ENCODE results near the gene CLCN7.

DNA sequence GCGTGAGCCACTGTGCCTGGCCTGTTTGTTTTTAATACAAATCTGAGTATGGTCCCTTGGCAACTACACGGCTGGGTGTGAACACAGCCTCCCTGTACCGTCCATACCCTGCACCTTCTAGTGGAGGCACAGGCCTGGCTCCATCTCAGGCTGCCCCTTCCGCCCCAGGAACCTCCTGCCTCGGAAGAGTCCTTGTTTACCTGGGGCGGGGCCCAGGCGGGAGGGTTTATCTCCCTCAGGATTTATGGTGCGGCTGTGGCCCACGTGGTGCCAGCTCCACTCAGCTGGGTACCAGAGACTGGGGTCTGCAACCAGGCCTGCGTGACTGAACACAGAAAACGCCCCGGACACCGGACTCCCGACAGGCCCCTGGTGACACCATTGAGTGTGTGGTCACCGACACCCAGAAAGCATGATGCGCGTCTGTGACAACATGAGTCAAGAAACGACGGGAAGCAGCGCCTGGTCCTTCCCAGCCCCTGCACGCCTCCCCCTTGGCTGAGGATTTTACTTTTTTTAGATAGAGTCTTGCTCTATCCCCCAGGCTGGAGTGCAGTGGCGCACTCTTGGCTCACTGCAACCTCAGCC lies 79.3 kb downstream of the CLCN7 start:
- TF ChIP-seq HIC2 (CRISPR knock-in tag; IDR thresholded peaks at IDR 0.05; ENCODE audit: low read depth) (no peak), SMARCC2 (IDR thresholded peaks at IDR 0.05) (no peak), CTCF (CRISPR knock-in tag; IDR thresholded peaks at IDR 0.05) (no peak), GABPA (IDR thresholded peaks at IDR 0.05; ENCODE audit: low read depth, low read length) (no peak), GABPA (CRISPR knock-in tag; IDR thresholded peaks at IDR 0.05; ENCODE audit: low read depth) (no peak), EZH2 (conservative IDR thresholded peaks at IDR 0.05; ENCODE audit: low read depth, low read length) (no peak)
